GM12878 (cell line): Measurements from ENCODE around the gene UBXN10. TPM values are rescaled to one million over a fixed set of nuclear protein-coding genes. Genes with fewer than 3 reads are reported as not detected.

Source experiments
- NBN ChIP-seq: fragments of 450-650 bp; IDR thresholded peaks from 2 replicates; pipeline ENCODE4 v1.6.1; 2016
- NKRF ChIP-seq: fragments of 450-650 bp; conservative IDR thresholded peaks from 2 replicates; pipeline ENCODE4 v1.6.1; 2017; ENCODE audit warnings: mild to moderate bottlenecking, moderate library complexity
- SMC3 ChIP-seq: IDR thresholded peaks from 2 replicates; pipeline ENCODE4 v1.6.1; 2011; ENCODE audit warnings: low read length, improper control_type of control experiment, borderline replicate concordance
- ZBTB40 ChIP-seq: fragments of 450-650 bp; IDR thresholded peaks from 2 replicates; pipeline ENCODE4 v1.6.1; 2016; ENCODE audit warnings: mild to moderate bottlenecking, moderate library complexity, borderline replicate concordance
- polyA plus RNA-seq, 11 experiments: library from polyadenylated mRNA; depleted of rRNA in 4 of 11; unstranded in 6 of 11; stranded (reverse) in 5 of 11; fragments of >200 nt; fragmentation: Nextera tagmentation in 4 of 11; fragmentation: Illumina TruSeq in 1 of 11; extraction: Ambion mirVana in 4 of 11; extraction: Trizol in 1 of 11; gene quantifications; 1 replicate in 1 of 11; 2 replicates in 10 of 11; pipeline versions ENCODE4 v1.2.1 to v1.2.3, GENCODE V29; 2011 to 2016; ENCODE audit warnings: inconsistent platforms in 2 of 11, missing spikeins in 2 of 11, low read depth in 1 of 11
- total RNA-seq, 4 experiments: library from RNA; depleted of rRNA in 3 of 4; stranded (reverse); fragments of >200 nt in 3 of 4; fragmentation: Illumina TruSeq in 1 of 4; extraction: Trizol in 1 of 4; gene quantifications; 2 replicates each; pipeline versions ENCODE4 v1.2.1 to v1.2.3, GENCODE V29; 2013 to 2021

The UBXN10 gene
- total and polyA plus RNA-seq, 10 of the 15 experiments (the other 5 are each of a cell fraction or from before 2014, with no cell fraction given) = 0.03 to 0.15 (median 0.06) TPM; not detected in 7

GRCh38 chr1:20151906-20152598 lies 33.8 kb upstream of the UBXN10 start (continued):
- TF ChIP-seq ZBTB40 = no peak
- TF ChIP-seq SMC3 = peak; percentile 99
- 0 out of 2 replicates have a peak, but pooled peaks have one; percentile 45 for TF ChIP-seq NKRF
- peak; percentile 58 for TF ChIP-seq NBN
